Diencephalon (tissue), 1 donor: Measurements from ENCODE around the gene PHAF1. TPM values are rescaled to one million over a fixed set of nuclear protein-coding genes. Genes with fewer than 3 reads are reported as not detected.

ENCODE experiments used
- total RNA-seq: library from RNA; depleted of rRNA; stranded (reverse); fragments of >200 nt; gene quantifications from one replicate; pipeline ENCODE4 v1.2.3, GENCODE V29; 2014

PHAF1 gene
- 21.7 TPM for total RNA-seq

GRCh38 chr16:67109407-67110135, at the start of gene PHAF1:
Gene PHAF1, plus strand, starts transcription at chr16:67109941. Its CDS starts 235 bp downstream, at chr16:67110176.

GRCh38 chr16:67150833-67151396, 41.2 kb downstream of the PHAF1 start, which contains the start of gene B3GNT9:
Gene B3GNT9, minus strand, starts transcription at chr16:67150998. Its CDS starts 513 bp downstream, at chr16:67150485.

GRCh38 chr16:67164599-67165061, 54.9 kb downstream of the PHAF1 start, which contains the start of gene HSF4:
Gene HSF4, plus strand, starts transcription at chr16:67164745. Its CDS starts 67 bp downstream, at chr16:67164812.

GRCh38 chr16:67170168-67170948, 60.6 kb downstream of the PHAF1 start, which contains the start of gene NOL3:
Gene NOL3, plus strand, starts transcription at chr16:67170538.

GRCh38 chr16:67183627-67184452, 74.1 kb downstream of the PHAF1 start, which contains the start of gene MATCAP1:
Gene MATCAP1, minus strand, starts transcription at chr16:67183963. Its CDS starts 3,353 bp downstream, at chr16:67180610.

GRCh38 chr16:67190041-67190440, 80.3 kb downstream of the PHAF1 start, which contains the start of gene EXOC3L1:
Gene EXOC3L1, minus strand, starts transcription at chr16:67190136. Its CDS starts 460 bp downstream, at chr16:67189676.

GRCh38 chr16:67191995-67192681, 82.4 kb downstream of the PHAF1 start, which contains the start of gene E2F4:
Gene E2F4, plus strand, starts transcription at chr16:67192155. Its CDS starts 73 bp downstream, at chr16:67192228.

Other genes with a start within 250 kb of the PHAF1 start
- gene PDP2, start 229.4 kb upstream of the PHAF1 start, total RNA-seq: 12.2 TPM
- not detected for gene CDH16, start 191.1 kb upstream of the PHAF1 start, total RNA-seq
- 1.8 TPM for gene RRAD, start 184.4 kb upstream of the PHAF1 start, total RNA-seq
- 81.2 TPM for gene CIAO2B, start 175.5 kb upstream of the PHAF1 start, total RNA-seq
- 33.0 TPM for gene CES2, start 174.4 kb upstream of the PHAF1 start, total RNA-seq
- under 0.01 TPM for gene CES3, start 148.7 kb upstream of the PHAF1 start, total RNA-seq
- 9.2 TPM for gene CES4A, start 121.4 kb upstream of the PHAF1 start, total RNA-seq
- 38.1 TPM for gene CBFB, start 80.8 kb upstream of the PHAF1 start, total RNA-seq
- gene B3GNT9, start 41.1 kb downstream of the PHAF1 start, total RNA-seq: 1.8 TPM
- gene TRADD, start 50.0 kb downstream of the PHAF1 start, total RNA-seq: 1.6 TPM
- gene FBXL8, start 50.0 kb downstream of the PHAF1 start, total RNA-seq: 1.4 TPM
- gene HSF4, start 54.8 kb downstream of the PHAF1 start, total RNA-seq: 14.3 TPM
- 9.2 TPM for gene NOL3, start 60.6 kb downstream of the PHAF1 start, total RNA-seq
- gene MATCAP1, start 74.0 kb downstream of the PHAF1 start, total RNA-seq: 58.8 TPM
- gene EXOC3L1, start 80.2 kb downstream of the PHAF1 start, total RNA-seq: 1.2 TPM
- gene E2F4, start 82.2 kb downstream of the PHAF1 start, total RNA-seq: 20.1 TPM
- 0.69 TPM for gene ELMO3, start 89.2 kb downstream of the PHAF1 start, total RNA-seq
- gene TMEM208, start 117.2 kb downstream of the PHAF1 start, total RNA-seq: 23.1 TPM
- 4.8 TPM for gene FHOD1, start 137.5 kb downstream of the PHAF1 start, total RNA-seq
- 2.8 TPM for gene SLC9A5, start 139.0 kb downstream of the PHAF1 start, total RNA-seq
- 3.7 TPM for gene PLEKHG4, start 169.6 kb downstream of the PHAF1 start, total RNA-seq
- gene KCTD19, start 216.8 kb downstream of the PHAF1 start, total RNA-seq: 2.1 TPM
- gene LRRC36, start 216.9 kb downstream of the PHAF1 start, total RNA-seq: 9.5 TPM